ENCODE results near the gene MACROD2.

Gene MACROD2

DNA sequence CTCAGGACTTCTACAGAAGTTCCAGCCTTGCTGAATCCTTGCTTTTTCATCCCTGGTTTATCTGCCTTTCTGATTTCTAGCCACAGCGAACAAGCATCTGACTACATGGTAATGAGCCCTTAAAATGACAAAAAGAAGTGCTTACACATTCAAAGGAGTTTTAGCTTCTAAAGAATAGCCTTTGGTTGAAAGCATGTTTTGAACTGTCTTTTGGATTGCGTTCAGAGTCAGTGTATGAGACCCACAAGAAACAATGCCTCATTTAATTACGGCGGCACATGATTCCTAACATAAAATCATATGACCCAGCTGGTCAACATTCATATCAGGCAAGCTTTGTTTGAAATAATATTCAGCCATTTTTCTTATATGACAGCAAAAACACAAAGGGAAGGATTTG, 1793.8 kb downstream of the MACROD2 start:
- TF ChIP-seq, protein P1, sequence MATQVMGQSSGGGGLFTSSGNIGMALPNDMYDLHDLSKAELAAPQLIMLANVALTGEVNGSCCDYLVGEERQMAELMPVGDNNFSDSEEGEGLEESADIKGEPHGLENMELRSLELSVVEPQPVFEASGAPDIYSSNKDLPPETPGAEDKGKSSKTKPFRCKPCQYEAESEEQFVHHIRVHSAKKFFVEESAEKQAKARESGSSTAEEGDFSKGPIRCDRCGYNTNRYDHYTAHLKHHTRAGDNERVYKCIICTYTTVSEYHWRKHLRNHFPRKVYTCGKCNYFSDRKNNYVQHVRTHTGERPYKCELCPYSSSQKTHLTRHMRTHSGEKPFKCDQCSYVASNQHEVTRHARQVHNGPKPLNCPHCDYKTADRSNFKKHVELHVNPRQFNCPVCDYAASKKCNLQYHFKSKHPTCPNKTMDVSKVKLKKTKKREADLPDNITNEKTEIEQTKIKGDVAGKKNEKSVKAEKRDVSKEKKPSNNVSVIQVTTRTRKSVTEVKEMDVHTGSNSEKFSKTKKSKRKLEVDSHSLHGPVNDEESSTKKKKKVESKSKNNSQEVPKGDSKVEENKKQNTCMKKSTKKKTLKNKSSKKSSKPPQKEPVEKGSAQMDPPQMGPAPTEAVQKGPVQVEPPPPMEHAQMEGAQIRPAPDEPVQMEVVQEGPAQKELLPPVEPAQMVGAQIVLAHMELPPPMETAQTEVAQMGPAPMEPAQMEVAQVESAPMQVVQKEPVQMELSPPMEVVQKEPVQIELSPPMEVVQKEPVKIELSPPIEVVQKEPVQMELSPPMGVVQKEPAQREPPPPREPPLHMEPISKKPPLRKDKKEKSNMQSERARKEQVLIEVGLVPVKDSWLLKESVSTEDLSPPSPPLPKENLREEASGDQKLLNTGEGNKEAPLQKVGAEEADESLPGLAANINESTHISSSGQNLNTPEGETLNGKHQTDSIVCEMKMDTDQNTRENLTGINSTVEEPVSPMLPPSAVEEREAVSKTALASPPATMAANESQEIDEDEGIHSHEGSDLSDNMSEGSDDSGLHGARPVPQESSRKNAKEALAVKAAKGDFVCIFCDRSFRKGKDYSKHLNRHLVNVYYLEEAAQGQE (IDR thresholded peaks at IDR 0.05; ENCODE audit: insufficient read depth in 1 of 2, low read depth in 2 of 2, low read length in 2 of 2), result no peak
- TF ChIP-seq FOXP2 (optimal IDR thresholded peaks at IDR 0.05; ENCODE audit: borderline replicate concordance, extremely low read depth, extremely low read length, insufficient read depth) (no peak), SIN3A (IDR thresholded peaks at IDR 0.05; ENCODE audit: borderline replicate concordance, insufficient read depth, low read length) (no peak), POLR2AphosphoS5 (IDR thresholded peaks at IDR 0.05; ENCODE audit: low read depth, low read length) (no peak), TAF1 (IDR thresholded peaks at IDR 0.05; ENCODE audit: borderline replicate concordance, insufficient read depth, low read length) (no peak)

DNA sequence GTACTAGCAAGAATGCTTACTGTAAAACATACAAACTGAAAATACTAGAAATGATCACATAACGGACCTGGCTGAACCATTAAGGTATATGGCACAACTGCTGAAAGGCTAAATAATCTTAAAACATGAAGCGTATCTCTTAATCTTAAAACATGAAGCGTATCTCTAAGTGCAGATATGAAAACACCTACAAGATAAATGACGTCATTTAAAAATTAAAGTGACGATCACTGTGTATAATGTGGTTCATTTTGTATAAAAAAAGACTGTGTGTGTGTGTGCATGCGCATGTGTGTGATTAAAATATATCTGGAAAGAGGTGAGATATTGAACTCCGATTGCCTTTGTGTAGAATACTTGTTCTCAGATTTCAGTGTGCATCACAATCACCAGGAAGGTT, 1797.5 kb downstream of the MACROD2 start:
- TF ChIP-seq, protein P1 (IDR thresholded peaks at IDR 0.05; ENCODE audit: insufficient read depth in 1 of 2, low read depth in 2 of 2, low read length in 2 of 2), result no peak
- TF ChIP-seq POLR2AphosphoS5 (IDR thresholded peaks at IDR 0.05; ENCODE audit: low read depth, low read length) (no peak), FOXP2 (optimal IDR thresholded peaks at IDR 0.05; ENCODE audit: borderline replicate concordance, extremely low read depth, extremely low read length, insufficient read depth) (no peak), TAF1 (IDR thresholded peaks at IDR 0.05; ENCODE audit: borderline replicate concordance, insufficient read depth, low read length) (no peak), SIN3A (IDR thresholded peaks at IDR 0.05; ENCODE audit: borderline replicate concordance, insufficient read depth, low read length) (no peak)

DNA sequence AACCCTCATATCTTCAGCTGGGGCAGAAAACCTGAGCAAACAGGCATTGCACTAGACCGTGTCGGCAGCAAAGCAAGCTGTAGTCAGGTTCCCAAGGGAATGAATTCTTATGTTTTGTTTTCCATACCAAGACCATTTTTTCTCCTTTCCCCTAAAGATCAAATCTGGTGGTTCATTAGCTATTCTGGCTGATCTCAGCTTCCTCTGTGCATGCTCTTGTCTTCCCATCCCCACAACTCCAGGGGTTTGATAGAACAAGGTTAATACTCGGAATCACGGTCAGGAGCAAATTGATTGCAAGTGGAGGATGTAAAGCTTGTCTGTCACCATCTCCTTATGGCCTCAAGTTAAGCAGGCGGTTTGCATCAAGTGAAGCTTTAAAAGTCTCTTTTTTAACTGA, 1799.1 kb downstream of the MACROD2 start:
- TF ChIP-seq FOXP2 (optimal IDR thresholded peaks at IDR 0.05; ENCODE audit: borderline replicate concordance, extremely low read depth, extremely low read length, insufficient read depth), result no peak
- TF ChIP-seq POLR2AphosphoS5 (IDR thresholded peaks at IDR 0.05; ENCODE audit: low read depth, low read length), result no peak
- TF ChIP-seq TAF1 (IDR thresholded peaks at IDR 0.05; ENCODE audit: borderline replicate concordance, insufficient read depth, low read length), result no peak

DNA sequence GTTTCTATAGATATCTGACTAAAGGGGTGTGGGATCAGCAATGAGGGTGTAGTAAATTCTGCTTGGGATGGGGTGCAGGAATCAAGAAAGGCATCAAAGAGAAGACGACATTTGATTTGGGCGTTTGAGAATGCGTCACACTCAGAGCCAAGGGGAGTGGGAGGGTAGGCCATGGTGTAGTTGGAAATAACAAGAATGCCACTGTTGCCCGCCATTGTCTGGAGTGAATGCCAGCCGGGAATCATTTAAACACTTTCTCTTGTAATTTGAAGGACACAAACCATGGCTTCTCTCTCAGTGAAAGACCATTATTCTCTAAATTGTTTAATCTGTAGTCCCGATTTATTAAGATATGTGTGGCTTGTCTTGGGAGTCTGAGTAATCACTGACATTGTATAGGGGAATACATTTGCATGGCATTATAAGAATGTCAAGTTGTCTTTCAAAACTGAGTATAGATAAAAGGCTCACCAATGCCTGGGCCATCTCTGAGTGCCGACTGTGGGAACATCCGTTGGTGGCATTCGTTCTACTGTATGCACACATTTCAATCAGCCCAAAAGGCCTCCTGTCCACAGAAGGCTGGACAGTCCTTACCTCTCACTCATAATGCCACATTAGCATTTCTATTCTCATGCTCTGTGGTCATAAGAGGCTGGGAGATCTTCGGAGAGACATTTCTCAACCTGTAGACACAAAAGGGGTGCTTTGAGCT, 1800.1 kb downstream of the MACROD2 start:
- TF ChIP-seq TAF1 (IDR thresholded peaks at IDR 0.05; ENCODE audit: borderline replicate concordance, insufficient read depth, low read length) (no peak), FOXP2 (optimal IDR thresholded peaks at IDR 0.05; ENCODE audit: borderline replicate concordance, extremely low read depth, extremely low read length, insufficient read depth) (no peak), POLR2AphosphoS5 (IDR thresholded peaks at IDR 0.05; ENCODE audit: low read depth, low read length) (no peak), SIN3A (IDR thresholded peaks at IDR 0.05; ENCODE audit: borderline replicate concordance, insufficient read depth, low read length) (no peak)
- TF ChIP-seq, protein P1 (IDR thresholded peaks at IDR 0.05; ENCODE audit: insufficient read depth in 1 of 2, low read depth in 2 of 2, low read length in 2 of 2), result no peak

DNA sequence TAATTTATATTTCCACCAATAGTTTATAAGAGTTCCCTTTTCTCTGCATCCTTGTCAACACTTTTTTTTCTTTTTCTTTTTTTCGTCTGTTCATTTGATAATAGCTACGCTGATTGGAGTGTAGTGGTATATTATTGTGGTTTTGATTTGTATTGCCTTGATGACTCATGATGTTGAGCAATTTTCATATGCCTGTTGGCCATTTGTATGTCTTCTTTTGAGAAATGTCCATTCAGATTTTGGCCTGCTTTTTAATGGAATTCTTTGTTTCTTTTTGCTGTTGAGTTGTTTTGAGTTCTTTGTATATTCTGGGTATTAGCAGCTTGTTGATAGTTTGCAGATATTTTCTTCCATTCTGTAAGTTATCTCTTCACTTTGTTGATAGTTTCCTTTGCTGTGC, 1804.6 kb downstream of the MACROD2 start:
- TF ChIP-seq POLR2AphosphoS5 (IDR thresholded peaks at IDR 0.05; ENCODE audit: low read depth, low read length), result no peak
- no peak for TF ChIP-seq TAF1 (IDR thresholded peaks at IDR 0.05; ENCODE audit: borderline replicate concordance, insufficient read depth, low read length)
- no peak for TF ChIP-seq FOXP2 (optimal IDR thresholded peaks at IDR 0.05; ENCODE audit: borderline replicate concordance, extremely low read depth, extremely low read length, insufficient read depth)
- TF ChIP-seq, protein P1 (IDR thresholded peaks at IDR 0.05; ENCODE audit: insufficient read depth in 1 of 2, low read depth in 2 of 2, low read length in 2 of 2), result no peak
- TF ChIP-seq SIN3A (IDR thresholded peaks at IDR 0.05; ENCODE audit: borderline replicate concordance, insufficient read depth, low read length), result no peak
